ENCODE results near the gene PTGER3.

DNA sequence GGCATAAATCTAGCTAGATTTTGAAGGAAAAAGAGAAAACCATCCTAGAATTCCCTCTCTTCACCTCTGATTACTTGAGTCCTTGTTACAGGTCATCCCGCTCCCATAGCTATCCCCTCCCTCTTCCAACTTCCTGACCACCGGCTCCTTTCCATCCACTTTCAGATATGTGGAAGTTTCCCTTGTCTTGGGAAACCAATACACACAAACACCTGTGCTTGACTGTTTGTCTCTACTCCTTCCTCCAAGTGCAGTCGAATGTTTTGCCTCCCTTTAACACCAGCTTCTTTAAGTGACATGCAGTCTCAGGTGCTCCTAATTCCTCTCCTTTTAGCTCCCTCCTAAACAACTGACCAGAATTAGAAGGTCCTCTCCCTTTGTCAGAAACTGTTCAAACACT lies 70.0 kb downstream of the PTGER3 start:
- TF ChIP-seq, protein P1, sequence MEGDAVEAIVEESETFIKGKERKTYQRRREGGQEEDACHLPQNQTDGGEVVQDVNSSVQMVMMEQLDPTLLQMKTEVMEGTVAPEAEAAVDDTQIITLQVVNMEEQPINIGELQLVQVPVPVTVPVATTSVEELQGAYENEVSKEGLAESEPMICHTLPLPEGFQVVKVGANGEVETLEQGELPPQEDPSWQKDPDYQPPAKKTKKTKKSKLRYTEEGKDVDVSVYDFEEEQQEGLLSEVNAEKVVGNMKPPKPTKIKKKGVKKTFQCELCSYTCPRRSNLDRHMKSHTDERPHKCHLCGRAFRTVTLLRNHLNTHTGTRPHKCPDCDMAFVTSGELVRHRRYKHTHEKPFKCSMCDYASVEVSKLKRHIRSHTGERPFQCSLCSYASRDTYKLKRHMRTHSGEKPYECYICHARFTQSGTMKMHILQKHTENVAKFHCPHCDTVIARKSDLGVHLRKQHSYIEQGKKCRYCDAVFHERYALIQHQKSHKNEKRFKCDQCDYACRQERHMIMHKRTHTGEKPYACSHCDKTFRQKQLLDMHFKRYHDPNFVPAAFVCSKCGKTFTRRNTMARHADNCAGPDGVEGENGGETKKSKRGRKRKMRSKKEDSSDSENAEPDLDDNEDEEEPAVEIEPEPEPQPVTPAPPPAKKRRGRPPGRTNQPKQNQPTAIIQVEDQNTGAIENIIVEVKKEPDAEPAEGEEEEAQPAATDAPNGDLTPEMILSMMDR (IDR thresholded peaks at IDR 0.05; ENCODE audit: insufficient read depth, low read depth, low read length): no peak
- no peak for TF ChIP-seq EZH2 (IDR thresholded peaks at IDR 0.05; ENCODE audit: insufficient read depth, low read length)
